Breast epithelium (tissue), 4 donors: ENCODE measurements around the gene GCM1. TPM values are rescaled to one million over a fixed set of nuclear protein-coding genes. Genes with fewer than 3 reads are reported as not detected.

Source experiments
- DNase-seq, 2 donors: peaks; one replicate each; pipeline ENCODE4 v3.0.0-alpha.2; 2019; ENCODE audit warnings: low spot score in 2 of 2
- H3K27ac ChIP-seq, 2 donors: fragments of 200-600 bp; sonication (generic) in 1 of 2; one replicate each; pipeline ENCODE4 v1.5.1; 2016 to 2019; ENCODE audit warnings: mild to moderate bottlenecking in 1 of 2
- H3K27me3 ChIP-seq, 2 donors: fragments of 200-600 bp; sonication (generic) in 1 of 2; one replicate each; pipeline versions ENCODE4 v1.5.1 to v1.6.0; 2017 to 2019; ENCODE audit warnings: control low read depth in 1 of 2, mild to moderate bottlenecking in 1 of 2
- H3K36me3 ChIP-seq: fragments of 200-600 bp; one replicate; pipeline ENCODE4 v1.5.1; 2019
- H3K4me1 ChIP-seq, 2 donors: fragments of 200-600 bp; sonication (generic); one replicate each; pipeline ENCODE4 v1.5.1; 2016 to 2019; ENCODE audit warnings: control low read depth in 1 of 2
- H3K4me3 ChIP-seq, 3 donors: fragments of 200-600 bp; sonication (generic); 1 replicate in 2 of 3; 2 replicates in 1 of 3; pipeline ENCODE4 v1.5.1; 2016 to 2019; ENCODE audit warnings: mild to moderate bottlenecking in 3 of 3, moderate library complexity in 2 of 3
- H3K9me3 ChIP-seq, 2 donors: fragments of 200-600 bp; sonication (generic) in 1 of 2; one replicate each; pipeline ENCODE4 v1.5.1; 2016 to 2019; ENCODE audit warnings: control low read depth in 1 of 2
- POLR2A ChIP-seq: fragments of 450-650 bp; IDR thresholded peaks from one replicate; pipeline ENCODE4 v1.6.1; 2016; ENCODE audit warnings: antibody characterized with exemption, mild to moderate bottlenecking, moderate library complexity
- POLR2AphosphoS5 ChIP-seq, 3 donors: sonication (generic); formaldehyde crosslinking; IDR thresholded peaks; one replicate each; pipeline ENCODE4 v1.6.1; 2017; ENCODE audit warnings: antibody characterized with exemption in 3 of 3
- intact Hi-C: fragments of 100-400 bp; cut with DNase I; formaldehyde crosslinking; loops from one replicate; pipeline ENCODE4 v1.15.1; 2023; ENCODE audit warnings: low total_unique reads
- total RNA-seq, 3 donors: library from RNA; depleted of rRNA; stranded (reverse); fragments of >200 nt; gene quantifications; one replicate each; pipeline ENCODE4 v1.1.0, GENCODE V29; 2016
- TF ChIP-seq, protein P1 (sequence below), 3 donors: fragments of 450-650 bp; IDR thresholded peaks; one replicate each; pipeline ENCODE4 v1.5.1; 2016 to 2017; ENCODE audit warnings: antibody characterized with exemption in 3 of 3, mild to moderate bottlenecking in 3 of 3, moderate library complexity in 3 of 3

The GCM1 gene, protein sequence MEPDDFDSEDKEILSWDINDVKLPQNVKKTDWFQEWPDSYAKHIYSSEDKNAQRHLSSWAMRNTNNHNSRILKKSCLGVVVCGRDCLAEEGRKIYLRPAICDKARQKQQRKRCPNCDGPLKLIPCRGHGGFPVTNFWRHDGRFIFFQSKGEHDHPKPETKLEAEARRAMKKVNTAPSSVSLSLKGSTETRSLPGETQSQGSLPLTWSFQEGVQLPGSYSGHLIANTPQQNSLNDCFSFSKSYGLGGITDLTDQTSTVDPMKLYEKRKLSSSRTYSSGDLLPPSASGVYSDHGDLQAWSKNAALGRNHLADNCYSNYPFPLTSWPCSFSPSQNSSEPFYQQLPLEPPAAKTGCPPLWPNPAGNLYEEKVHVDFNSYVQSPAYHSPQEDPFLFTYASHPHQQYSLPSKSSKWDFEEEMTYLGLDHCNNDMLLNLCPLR
- under 1 TPM in 1 of 3 donors, not detected in 2; 0.32 TPM for total RNA-seq

GRCh38 chr6:53148684-53149083 lies at the start of gene GCM1:
Gene GCM1 (minus strand): TSS chr6:53148841. CDS start chr6:53145632, 3,209 bp downstream.
- H3K36me3 ChIP-seq: no peaks in the 10 kb centered on the region
- no peaks in the 10 kb centered on the region for H3K4me1 ChIP-seq
- no peak within 1 kb of the TSS for H3K4me3 ChIP-seq
- intact Hi-C loops: no loop called here
- DNase-seq: no peak
- TF ChIP-seq POLR2A: no peak
- TF ChIP-seq POLR2AphosphoS5 (IDR thresholded peaks at IDR 0.05): no peak
- TF ChIP-seq, protein P1, sequence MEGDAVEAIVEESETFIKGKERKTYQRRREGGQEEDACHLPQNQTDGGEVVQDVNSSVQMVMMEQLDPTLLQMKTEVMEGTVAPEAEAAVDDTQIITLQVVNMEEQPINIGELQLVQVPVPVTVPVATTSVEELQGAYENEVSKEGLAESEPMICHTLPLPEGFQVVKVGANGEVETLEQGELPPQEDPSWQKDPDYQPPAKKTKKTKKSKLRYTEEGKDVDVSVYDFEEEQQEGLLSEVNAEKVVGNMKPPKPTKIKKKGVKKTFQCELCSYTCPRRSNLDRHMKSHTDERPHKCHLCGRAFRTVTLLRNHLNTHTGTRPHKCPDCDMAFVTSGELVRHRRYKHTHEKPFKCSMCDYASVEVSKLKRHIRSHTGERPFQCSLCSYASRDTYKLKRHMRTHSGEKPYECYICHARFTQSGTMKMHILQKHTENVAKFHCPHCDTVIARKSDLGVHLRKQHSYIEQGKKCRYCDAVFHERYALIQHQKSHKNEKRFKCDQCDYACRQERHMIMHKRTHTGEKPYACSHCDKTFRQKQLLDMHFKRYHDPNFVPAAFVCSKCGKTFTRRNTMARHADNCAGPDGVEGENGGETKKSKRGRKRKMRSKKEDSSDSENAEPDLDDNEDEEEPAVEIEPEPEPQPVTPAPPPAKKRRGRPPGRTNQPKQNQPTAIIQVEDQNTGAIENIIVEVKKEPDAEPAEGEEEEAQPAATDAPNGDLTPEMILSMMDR (IDR thresholded peaks at IDR 0.05): no peak
- H3K27me3 ChIP-seq: no peaks in the 10 kb centered on the region
- no peaks in the 10 kb centered on the region for H3K9me3 ChIP-seq
- H3K27ac ChIP-seq: no peak within 1 kb of the TSS

GRCh38 chr6:53197553-53197952 lies 48.9 kb upstream of the GCM1 start:
- no peaks in the 10 kb centered on the region for H3K4me1 ChIP-seq
- H3K27me3 ChIP-seq: no peaks in the 10 kb centered on the region
- H3K27ac ChIP-seq: no peak overlapping the region
- no peaks in the 10 kb centered on the region for H3K9me3 ChIP-seq
- intact Hi-C loops: no loop called here
- no peak for DNase-seq
- no peaks in the 10 kb centered on the region for H3K36me3 ChIP-seq
- no peak overlapping the region for H3K4me3 ChIP-seq
- no peak for TF ChIP-seq POLR2AphosphoS5 (IDR thresholded peaks at IDR 0.05)
- TF ChIP-seq POLR2A: no peak

DNA sequence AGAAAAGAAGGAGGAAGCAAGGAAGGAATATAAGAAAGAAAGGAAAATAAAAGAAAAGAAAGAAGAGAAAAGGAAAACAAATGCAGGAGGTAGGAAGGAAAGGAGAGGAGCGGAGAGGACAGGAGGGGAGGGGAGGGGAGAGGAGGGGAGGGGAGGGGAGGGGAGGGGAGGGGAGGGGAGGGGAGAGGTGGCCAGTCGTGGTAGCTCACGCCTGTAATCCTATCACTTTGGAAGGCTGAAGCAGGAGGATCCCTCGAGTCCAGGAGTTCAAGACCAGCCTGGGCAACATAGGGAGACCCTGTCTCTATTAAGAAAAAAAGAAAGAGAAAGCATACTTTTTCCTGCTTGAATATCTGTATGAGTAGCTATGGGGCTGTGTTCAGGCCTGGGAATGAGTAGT lies 46.4 kb upstream of the GCM1 start:
- H3K4me3 ChIP-seq: no peak overlapping the region
- H3K27ac ChIP-seq: peak overlapping the region in 1 of 2 donors; percentile 52
- no peaks in the 10 kb centered on the region for H3K27me3 ChIP-seq
- H3K9me3 ChIP-seq: peaks cover 0 to 3% of the 10 kb centered on the region in 2 donors
- intact Hi-C loops: no loop called here
- no peaks in the 10 kb centered on the region for H3K36me3 ChIP-seq
- TF ChIP-seq, protein P1 (IDR thresholded peaks at IDR 0.05): no peak
- TF ChIP-seq POLR2A (no peak), POLR2AphosphoS5 (IDR thresholded peaks at IDR 0.05) (no peak)
- DNase-seq: no peak
- no peaks in the 10 kb centered on the region for H3K4me1 ChIP-seq

GRCh38 chr6:53192682-53193188 lies 44.1 kb upstream of the GCM1 start:
- Histone ChIP-seq H3K36me3 (no peaks in the 10 kb centered on the region), H3K27me3 (no peaks in the 10 kb centered on the region), H3K4me1 (no peaks in the 10 kb centered on the region), H3K9me3 (peaks cover 0 to 3% of the 10 kb centered on the region in 2 donors), H3K27ac (peak overlapping the region; percentile 26 to 33), H3K4me3 (no peak overlapping the region)
- no peak for DNase-seq
- intact Hi-C loops: no loop called here
- TF ChIP-seq, protein P1 (IDR thresholded peaks at IDR 0.05): no peak
- TF ChIP-seq POLR2A (no peak), POLR2AphosphoS5 (IDR thresholded peaks at IDR 0.05) (no peak)

GRCh38 chr6:53189554-53189953 lies 40.9 kb upstream of the GCM1 start:
- no peaks in the 10 kb centered on the region for H3K4me1 ChIP-seq
- H3K27ac ChIP-seq: no peak overlapping the region
- no peaks in the 10 kb centered on the region for H3K27me3 ChIP-seq
- intact Hi-C loops: no loop called here
- H3K9me3 ChIP-seq: peaks cover 0 to 3% of the 10 kb centered on the region in 2 donors
- no peak overlapping the region for H3K4me3 ChIP-seq
- H3K36me3 ChIP-seq: no peaks in the 10 kb centered on the region
- TF ChIP-seq, protein P1 (IDR thresholded peaks at IDR 0.05): no peak
- TF ChIP-seq POLR2AphosphoS5 (IDR thresholded peaks at IDR 0.05) (no peak), POLR2A (no peak)
- no peak for DNase-seq
